GM18508 (cell line): ENCODE results near the gene FURIN.
"Not testable (repeated sequence)": the region's sequence is repeated elsewhere in the genome, so short reads cannot be mapped to it uniquely, and the experiment has no call there.

Source experiments
- ATAC-seq: cut with Tn5 transposase; IDR thresholded peaks from one replicate; pipeline ENCODE4 v1.9.1; 2021; ENCODE audit warnings: moderate number of reproducible peaks; ENCODE audit not compliant: insufficient read depth, unreplicated experiment

FURIN gene

GRCh38 chr15:90866800-90867199, 1.6 kb upstream of the FURIN start:
- ATAC-seq: no peak

- no peak for ATAC-seq
These were observed 753 bp downstream of the FURIN start for GRCh38 chr15:90869140-90869541.

DNA sequence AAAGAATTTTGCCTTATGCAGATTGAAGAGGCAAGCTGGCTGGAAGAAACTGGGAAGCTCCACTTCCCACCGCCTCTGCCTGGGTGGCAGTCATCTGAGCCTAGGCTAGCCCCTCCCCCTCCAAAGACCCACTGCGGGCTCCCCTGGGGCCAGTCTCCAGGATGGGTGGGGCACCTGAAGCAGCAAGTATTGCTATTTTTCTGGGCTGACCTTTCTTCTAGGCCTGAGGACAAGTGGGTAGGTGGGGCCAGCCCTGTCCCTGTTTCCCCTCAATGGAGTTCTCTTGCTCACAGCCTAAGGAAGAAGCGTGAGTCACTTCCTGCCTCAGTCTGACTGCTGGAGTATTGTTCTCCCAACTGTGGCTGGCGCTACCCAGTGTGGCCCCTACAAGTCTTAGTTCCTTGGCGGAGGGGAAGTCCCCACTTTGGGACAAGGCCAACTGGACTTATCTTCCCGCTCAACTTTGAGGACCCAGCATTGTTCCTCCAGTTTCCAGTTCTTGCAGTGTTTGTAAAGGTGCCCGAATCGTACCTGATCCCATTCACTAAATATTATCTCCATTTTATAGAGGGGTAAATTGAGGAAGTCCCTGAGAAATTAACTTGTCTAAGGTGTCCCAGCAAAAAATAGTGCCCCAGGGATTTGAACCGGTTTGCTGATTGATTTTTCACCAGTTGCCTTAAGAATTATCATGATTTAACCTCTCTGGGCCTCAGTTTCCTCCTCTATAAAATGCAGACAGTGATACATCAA, 1.4 kb downstream of the FURIN start:
- ATAC-seq: no peak

DNA sequence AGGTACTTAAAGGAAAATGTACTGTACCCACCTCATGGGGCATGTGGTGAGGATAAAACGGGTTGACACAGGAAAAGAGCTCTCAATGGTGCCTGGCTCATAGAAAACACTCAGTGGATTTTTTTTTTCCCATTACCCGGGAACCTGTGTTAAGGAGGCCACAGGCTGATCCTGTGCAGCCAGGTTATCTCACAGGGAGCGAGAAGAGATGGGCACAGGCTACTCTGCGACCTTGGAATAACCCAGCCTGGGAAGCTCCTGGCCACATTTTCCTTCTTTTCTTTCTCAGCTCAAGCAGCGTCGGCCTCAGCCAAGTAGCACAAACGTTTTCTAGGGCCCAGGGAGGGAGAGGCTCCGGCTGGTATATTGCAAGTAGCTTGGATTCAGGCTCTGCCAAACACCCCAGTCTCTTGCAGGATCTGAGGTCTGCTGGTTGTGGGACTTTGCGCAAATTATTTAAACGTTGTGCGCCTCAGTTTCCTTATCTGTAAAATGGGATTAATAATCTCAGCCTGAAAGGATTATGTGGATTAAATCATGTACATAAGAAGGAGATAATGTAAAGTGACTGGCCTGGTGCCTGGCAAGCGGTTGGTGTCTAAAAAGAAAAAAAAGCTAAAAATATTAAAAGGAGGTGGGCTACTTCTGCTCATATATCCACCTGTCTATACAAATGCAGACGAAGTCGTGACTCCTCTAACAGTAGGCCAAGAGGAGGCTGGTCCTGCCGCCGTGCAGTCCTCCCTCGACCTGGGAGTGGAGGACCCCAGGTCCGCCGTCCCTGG, 2.2 kb downstream of the FURIN start:
- ATAC-seq: no peak

DNA sequence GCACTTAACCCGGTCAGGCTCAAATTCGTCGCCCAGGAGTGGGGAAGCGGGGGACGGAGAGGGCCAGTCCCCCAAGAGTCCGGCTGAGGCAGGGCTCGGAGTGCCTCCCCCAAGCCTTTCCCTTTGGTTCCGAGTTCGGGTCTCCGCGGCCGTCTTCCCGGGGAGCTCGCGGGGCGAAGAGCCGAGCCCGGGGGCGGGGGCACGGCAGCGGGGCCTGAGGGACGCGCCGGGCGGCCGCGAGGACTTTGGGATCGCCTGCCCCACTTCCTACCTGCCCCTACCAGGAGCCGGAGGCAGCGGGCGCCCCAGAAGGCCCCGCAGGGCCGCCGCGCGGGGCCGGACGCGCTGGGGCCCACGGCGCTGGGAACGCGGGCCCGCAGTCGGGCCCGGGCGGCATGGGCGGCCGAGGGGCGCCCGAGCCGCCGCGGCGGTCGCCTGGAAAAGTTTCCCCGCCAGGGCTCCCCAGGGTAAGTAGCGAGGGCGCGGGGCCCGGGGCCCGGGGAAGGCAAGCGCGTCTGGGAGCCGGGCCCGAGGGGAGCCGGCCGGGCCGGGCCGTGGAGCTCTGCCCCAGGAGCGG, 2.8 kb downstream of the FURIN start:
- no peak for ATAC-seq

- ATAC-seq: no peak
These were observed 3.5 kb downstream of the FURIN start for GRCh38 chr15:90871716-90872485.

GRCh38 chr15:90872486-90873184, 4.2 kb downstream of the FURIN start:
- ATAC-seq: no peak

DNA sequence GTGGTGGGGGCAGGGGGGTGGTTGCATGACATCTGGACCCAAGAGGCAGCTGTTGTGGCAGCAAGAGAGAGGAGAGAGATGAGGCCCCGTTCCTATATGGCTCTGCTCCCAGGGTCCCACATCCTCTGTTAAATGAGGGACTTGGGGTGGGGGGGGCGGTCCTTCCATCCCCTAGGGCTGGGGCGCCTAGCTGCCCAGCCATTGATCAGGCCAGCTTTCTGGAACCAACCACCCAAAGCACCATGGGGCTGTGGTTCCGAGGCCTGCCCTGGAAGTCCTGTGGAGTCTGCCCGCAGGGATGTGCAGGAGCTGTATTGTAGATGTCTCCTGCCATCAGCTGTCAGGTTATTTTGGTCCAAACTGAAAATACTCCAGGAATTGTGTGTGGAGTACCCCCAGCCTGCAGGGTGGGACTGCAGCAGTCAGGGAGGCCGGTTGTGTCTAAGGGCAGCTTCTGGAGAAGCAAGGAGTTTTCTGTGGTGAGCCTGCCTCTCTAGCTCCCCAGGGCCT, 5.2 kb downstream of the FURIN start:
- ATAC-seq: no peak

- no peak for ATAC-seq
These were observed 5.7 kb downstream of the FURIN start for GRCh38 chr15:90873998-90874605.

- ATAC-seq: not testable (repeated sequence)
These were observed 6.6 kb downstream of the FURIN start for GRCh38 chr15:90874986-90875385.

DNA sequence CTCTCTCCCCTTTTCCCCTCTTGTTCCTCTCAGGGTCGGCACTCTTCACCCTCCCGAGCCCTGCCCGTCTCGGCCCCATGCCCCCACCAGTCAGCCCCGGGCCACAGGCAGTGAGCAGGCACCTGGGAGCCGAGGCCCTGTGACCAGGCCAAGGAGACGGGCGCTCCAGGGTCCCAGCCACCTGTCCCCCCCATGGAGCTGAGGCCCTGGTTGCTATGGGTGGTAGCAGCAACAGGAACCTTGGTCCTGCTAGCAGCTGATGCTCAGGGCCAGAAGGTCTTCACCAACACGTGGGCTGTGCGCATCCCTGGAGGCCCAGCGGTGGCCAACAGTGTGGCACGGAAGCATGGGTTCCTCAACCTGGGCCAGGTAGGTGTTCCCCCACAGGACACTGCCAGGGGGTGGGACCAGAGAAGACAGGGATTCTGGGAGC, 7.2 kb downstream of the FURIN start:
- ATAC-seq: no peak

DNA sequence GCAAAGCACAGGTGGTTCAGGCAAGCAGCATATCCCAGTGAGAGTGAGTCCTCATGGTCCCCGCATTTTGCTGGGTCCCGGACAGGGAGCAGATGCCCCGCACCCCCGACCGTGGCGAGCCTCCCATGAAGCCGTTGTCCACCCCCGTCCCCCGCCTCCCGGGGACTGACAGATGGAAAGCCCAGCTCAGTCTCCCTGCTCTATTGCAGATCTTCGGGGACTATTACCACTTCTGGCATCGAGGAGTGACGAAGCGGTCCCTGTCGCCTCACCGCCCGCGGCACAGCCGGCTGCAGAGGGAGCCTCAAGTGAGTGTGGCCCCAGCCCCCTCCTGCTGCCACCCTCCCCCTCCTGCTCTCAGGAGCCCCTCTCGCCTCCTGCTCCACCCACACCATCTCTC, 7.7 kb downstream of the FURIN start:
- no peak for ATAC-seq

DNA sequence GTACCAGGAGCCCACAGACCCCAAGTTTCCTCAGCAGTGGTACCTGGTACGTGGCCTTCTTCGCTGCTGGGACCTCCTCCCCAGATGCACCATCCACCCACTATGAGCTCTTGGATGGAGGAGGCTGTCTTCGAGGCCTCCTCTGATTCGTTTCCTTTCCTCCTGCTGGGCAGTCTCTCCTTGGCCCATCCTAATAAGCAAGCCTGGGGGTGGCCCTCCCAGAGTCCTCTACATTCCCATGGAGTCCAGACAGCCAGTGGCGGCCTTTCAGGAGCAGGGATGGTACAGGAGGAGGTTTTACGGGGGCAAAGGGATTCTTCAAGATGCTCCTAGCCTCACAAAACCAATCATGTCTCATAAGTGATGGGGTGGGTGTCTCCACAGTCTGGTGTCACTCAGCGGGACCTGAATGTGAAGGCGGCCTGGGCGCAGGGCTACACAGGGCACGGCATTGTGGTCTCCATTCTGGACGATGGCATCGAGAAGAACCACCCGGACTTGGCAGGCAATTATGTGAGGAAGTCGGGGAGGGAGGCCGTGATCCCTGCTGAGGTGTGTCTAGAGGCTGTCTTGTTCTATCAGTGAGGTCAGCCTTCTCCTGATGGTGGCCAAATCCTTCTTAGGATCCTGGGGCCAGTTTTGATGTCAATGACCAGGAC, 8.3 kb downstream of the FURIN start:
- no peak for ATAC-seq

- no peak for ATAC-seq
These were observed 8.9 kb downstream of the FURIN start for GRCh38 chr15:90877315-90877714.

DNA sequence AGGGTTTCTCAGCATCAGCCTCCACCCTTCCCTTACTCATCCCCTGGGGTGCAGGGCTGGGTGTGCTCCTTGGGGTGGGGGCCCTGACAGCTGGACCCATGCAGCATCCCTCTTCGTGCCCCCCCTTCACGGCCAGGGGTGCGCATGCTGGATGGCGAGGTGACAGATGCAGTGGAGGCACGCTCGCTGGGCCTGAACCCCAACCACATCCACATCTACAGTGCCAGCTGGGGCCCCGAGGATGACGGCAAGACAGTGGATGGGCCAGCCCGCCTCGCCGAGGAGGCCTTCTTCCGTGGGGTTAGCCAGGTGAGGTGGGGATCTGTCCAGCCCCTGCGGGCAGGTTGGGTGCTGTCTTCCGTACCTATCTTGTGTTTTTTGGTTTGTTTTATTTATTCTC, 9.6 kb downstream of the FURIN start:
- no peak for ATAC-seq

GRCh38 chr15:90878660-90879059, 10.3 kb downstream of the FURIN start:
- no peak for ATAC-seq

DNA sequence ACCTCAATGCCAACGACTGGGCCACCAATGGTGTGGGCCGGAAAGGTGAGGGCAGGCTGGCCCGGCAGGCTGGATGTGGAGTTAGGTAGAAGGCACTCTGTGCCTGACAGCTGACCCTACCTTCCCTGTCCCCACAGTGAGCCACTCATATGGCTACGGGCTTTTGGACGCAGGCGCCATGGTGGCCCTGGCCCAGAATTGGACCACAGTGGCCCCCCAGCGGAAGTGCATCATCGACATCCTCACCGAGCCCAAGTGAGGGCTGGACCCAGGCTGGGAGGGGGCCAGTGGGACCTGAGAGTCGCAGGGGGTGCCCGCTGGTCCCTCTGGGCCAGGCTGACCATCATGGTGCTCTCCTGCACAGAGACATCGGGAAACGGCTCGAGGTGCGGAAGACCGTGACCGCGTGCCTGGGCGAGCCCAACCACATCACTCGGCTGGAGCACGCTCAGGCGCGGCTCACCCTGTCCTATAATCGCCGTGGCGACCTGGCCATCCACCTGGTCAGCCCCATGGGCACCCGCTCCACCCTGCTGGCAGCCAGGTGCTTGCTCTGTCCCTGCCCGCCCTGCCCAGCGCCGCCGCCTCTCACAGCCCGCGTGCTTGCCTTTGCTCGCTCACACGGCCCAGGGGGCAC, 11.5 kb downstream of the FURIN start:
- ATAC-seq: no peak

DNA sequence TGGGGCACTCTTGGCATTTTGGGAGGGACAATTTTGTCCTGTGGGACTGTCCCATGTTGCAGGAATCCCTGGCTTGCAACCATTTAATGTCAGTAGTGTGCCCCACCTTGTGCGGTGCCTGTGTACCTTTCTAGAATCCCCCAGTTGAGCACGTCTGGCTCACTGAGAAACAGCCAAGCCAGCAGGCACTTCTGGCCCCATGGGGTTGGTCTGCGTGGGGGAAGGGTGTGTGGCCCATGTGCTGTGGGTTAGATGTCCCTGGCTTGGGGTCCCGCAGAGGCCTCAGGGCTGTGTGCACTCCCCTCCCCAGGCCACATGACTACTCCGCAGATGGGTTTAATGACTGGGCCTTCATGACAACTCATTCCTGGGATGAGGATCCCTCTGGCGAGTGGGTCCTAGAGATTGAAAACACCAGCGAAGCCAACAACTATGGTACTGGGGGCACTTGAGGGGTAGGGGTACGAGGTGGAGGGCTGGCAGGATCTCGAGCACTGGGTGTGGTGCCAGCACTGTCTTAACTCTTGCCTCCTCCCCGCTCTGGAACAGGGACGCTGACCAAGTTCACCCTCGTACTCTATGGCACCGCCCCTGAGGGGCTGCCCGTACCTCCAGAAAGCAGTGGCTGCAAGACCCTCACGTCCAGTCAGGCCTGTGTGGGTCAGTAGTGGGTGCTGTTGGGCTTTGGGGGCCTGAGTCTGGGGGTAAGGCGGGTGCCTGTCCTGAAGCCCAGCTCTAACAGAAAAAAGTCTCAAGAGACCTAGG, 12.2 kb downstream of the FURIN start:
- no peak for ATAC-seq
